Inferior parietal cortex (tissue), 1 donor: ENCODE data around the gene RAPGEF1.
A peak's percentile ranks its signal among the peaks of the same experiment; 100 is the strongest.

Experiments
- DNase-seq: peaks from one replicate; pipeline ENCODE4 v3.0.0-alpha.2; 2016; ENCODE audit errors: extremely low spot score

The RAPGEF1 gene

GRCh38 chr9:131608493-131609037, 131.3 kb downstream of the RAPGEF1 start:
- peak; percentile 59 for DNase-seq

GRCh38 chr9:131607591-131607990, 132.3 kb downstream of the RAPGEF1 start:
- no peak for DNase-seq

- no peak for DNase-seq
Observed at GRCh38 chr9:131606896-131607567, 132.8 kb downstream of the RAPGEF1 start.

DNA sequence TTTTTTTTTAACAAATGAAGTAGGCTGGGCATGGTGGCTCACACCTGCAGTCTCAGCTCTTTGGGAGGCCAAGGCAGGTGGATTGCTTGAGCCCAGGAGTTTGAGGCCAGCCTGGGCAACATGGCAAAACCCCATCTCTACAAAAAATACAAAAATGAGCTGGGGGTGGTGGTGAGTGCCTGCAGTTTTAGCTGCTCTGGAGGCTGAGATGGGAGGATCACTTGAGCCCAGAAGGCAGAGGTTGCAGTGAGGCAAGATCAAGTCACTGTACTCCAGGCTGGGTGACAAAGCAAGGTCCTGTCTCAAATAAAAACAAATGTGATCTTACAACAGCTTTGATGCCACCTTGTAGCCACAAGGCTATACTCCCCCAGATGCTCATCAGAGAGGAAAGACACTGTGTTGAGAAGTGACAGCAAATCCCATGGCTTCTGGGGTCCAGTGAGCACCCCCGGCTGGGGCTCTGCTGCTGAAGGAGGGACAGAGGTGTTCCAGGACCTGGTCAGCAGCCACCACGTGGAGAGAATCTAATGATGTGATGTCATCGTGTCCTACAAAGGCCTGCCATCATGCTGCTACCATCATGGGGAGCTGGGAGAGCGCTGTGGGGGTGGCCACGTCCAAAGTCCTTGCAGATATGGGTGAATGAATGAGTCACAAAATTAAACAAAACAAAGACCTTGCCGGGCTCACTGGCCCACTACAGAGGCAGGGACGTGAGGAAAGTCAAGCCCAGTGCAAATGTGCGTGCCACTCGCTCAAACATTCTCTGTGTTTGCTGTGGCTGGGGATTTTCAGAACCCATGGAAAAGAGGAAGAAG, 133.9 kb downstream of the RAPGEF1 start:
- no peak for DNase-seq

DNA sequence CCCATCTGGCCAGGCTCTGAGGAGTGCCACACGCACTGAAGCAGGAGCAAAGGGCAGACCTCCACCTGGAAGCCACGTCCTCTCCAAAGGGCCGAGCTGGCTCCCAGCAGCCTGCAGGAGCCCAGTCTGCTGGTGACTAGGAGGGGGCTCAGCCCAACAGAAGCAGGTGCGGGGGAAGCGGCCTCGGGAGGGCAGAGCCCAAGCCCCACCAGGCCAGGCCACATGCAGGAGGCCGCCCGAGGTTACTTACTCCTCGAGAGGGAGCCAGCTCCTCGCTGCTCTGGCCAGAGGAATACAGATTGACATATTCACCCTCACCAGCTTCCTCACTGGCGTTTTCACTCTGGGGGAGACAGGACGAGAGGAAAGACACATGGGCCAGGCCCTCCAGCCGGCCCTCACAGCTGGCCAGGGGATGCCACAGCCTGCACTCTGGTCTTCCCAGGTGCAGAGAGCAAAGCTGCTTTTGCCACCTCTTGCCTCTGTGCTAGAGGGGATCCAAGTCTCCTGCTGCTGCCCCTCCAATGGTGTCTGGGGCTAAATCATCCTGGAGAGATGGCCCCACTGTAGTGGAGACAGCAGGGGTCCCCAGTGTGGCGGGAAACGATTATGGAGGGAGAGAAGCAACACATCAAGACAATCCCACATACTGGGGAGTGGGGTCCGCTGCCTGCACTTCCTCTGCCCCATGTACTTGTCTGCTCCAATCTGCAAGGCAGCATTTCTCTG, 136.0 kb downstream of the RAPGEF1 start:
- DNase-seq: no peak

DNA sequence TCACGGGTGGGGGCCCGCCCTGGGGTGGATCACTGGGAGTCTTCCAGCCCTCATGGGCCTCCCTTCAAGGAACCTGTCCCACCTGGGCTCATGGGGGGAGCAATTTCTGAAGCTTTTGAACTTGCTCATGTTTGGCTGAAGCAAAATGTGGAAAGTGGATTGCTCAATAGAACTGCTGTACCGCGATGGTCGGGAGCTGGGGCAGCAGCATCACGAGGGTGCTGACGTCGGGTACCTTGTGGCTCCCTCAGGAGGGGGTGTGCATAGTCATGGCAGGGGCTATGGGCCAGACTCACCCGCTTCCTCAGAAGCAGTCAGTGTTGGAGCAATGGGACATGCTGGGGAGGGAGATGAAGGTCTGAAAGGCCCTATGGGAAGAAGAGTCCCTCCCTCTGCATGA, 136.7 kb downstream of the RAPGEF1 start:
- no peak for DNase-seq

- DNase-seq: no peak
Observed at GRCh38 chr9:131601683-131602181, 138.1 kb downstream of the RAPGEF1 start.

DNA sequence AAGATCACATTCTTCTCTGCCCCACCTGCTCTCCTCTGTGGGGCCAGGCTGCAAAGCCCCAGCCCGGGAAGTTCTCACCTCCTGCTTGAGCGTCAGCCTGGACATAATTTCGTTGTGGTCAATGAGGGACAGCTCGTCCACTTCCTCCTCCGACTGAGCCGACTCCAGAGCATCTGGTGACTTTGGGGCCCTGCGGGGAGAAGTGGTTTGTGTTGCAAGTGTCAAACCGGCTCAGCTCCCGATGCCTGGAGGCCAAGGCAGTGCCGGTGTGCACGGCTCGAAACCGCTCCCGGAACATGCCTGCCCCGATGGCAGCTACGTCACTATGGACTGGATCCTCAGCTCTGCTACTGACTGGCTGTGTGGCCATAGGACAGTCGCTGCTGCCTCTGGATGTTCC, 141.8 kb downstream of the RAPGEF1 start:
- no peak for DNase-seq

DNA sequence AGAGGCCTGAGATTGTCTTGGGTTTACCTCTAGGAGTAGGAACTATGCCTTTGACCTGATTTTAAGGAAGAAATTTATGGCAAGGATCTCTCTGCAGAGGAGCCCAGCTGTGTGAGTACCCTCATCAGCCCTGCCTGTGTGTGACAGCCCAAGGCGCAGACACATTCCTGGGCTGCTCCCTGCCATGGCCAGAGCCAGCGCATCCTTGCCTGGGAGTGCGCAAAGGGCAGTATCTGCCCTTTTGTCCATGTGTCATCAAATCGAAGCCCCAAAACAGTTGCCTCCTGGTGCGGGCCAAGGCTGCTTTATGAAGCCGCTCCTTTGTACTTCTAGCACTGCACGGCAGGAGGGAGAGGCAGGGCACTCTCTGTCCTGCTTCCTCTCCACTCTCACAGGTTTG, 142.6 kb downstream of the RAPGEF1 start:
- no peak for DNase-seq

- no peak for DNase-seq
Observed at GRCh38 chr9:131596430-131596743, 143.5 kb downstream of the RAPGEF1 start.

DNA sequence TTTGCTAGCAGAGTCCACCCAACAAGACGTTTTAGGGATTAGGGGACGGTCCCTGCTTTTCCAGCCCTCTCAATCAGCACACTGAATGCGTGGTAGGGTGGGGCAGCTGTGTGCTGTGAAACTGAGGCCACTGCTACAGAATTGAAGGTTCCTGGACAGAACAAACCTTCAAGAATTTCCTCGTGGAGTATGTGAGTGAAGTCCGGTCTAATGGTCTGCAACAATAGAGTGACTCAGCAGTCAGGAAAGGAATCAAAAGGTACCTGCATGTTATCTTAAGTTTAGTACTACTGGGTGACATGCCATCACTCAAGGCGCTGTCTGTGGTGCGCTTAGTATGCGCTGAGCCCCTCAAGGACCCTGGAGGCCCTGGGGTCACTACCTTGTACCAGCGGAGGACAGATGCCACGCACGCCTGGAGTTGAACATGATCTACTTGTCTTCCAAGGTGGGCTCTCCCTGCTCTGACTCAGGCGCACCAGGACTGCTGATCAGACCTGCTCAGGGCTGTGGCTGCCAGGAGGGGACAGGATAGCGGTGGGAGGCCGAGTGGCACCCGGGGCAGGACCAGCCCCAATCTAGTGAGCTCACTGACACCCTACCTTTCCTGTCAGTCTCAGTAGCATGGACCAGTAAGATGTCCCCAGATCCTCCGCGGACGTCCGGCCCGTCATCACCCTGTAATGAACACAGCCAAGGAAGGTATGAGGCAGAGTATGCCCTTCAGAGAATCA, 144.0 kb downstream of the RAPGEF1 start:
- DNase-seq: no peak

GRCh38 chr9:131594906-131595665, 144.8 kb downstream of the RAPGEF1 start:
- no peak for DNase-seq

DNA sequence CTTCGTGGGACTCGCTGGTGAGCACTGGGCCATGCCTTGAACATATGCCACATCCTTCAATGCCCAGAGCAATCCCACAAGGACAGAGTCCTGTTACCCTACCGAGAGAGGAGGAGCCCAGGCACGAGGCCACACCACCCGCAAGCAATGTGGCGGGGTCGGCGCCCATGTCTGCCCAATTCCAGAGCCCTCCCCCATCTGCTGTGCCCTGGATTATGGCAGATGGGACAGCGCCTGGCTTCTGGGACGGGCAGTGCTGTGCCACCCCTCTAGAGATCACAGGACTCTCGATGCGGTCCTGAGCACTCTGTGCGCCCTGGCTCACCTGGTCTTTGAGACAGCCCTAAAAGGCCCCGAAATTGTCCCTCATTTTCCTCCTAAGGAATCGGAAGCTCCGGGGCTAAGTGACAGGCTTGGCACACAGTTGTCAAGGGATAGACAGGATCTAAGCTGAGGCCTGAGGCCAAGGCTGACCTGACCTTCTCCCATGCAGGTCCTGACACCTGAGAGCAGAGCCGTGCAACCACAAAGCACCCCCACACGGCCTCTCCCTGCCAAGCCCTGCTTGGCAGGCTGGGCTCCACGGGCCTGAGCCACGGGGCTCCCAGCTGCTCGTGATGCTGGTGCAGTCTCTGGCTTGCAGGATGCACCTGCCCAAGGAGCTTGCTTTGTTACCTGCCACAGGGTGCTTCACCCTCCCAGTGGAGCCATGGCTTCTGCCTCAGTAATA, 145.8 kb downstream of the RAPGEF1 start:
- DNase-seq: no peak

- no peak for DNase-seq
Observed at GRCh38 chr9:131593091-131593820, 146.6 kb downstream of the RAPGEF1 start.

DNA sequence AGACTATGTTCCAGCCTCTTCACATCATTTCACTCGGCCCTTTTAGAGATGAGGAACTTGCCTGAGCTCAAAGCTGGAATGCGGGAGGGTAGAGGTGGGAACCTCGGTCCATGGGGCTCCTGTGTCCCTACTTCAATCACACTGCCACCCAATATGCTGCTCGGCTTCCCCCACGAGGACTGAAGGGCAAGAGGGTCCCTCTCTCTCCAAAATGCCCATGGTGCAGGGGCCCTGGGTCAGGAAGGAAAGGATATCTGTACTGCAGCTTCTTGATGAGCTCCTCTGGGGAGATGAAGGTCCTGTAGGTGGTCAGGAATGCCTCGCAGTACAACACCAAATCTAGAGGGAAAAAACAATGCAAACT, 148.0 kb downstream of the RAPGEF1 start:
- no peak for DNase-seq

DNA sequence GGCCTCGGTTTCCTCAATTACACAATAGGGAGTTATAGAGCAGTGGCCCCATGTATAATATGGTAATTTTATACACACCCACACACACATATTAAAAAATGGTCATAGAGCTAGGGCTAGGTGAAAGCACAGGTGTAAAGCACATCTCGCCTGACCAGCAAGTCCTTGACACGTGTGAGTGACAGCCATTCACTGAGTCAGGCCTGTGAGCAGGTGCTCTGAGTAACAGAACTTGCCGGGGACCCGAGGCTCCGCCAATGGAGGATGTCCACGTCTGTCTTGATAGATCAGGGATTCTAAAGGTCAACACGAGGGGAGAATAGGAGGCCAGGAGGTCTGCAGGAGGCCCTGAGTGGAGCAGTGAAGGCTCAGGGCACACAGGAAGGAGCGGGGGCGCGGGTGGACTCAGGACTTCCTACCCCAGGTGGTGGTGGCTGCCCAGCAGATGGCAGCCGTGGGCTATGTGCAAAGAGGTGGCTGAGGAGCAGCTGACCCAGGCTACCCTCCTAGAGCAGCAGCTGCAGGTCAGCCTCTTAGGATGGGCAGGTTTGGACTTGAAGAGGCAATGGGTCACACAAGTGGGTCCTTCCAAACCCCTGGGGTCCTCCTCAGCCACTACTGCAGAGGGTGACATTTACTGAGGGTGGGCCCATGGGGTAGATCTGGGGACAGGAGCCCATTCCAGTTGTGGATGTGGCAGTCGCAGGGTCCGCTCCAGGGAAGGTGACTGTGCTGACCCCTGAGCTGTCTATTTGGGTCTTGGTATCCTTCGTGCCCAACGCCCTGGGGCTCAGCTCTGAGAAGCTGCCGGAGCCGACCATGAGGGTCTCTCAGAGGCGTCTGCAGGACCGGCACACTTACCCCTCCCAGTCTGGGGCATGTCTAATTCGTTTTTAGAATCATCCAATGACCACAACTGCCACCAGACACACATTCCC, 148.7 kb downstream of the RAPGEF1 start:
- peak; percentile 64 for DNase-seq

DNA sequence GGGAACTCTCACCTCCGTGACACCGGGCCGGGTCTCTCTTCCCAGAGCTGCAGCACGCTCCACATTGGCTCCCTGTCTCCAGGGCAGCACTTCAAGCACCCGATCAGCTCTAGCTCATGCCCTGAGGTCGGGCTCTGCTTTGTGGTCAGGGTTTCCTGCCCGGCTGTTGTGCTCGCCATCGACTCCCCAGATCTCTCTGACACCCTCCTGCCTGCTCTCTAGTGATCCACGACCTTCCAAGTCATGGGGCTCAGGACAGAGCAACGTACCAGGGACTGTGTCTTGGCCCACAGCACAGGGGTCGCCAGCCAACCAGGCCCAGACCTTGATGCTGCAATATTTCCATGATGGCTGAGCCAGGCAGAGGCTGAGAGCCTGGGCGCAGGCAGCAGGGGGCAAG, 149.4 kb downstream of the RAPGEF1 start:
- DNase-seq: no peak

- no peak for DNase-seq
Observed at GRCh38 chr9:131589993-131590392, 149.9 kb downstream of the RAPGEF1 start.
